Fibroblast of skin of back (primary cell): ENCODE results near the gene WHRN.
A peak's percentile ranks its signal among the peaks of the same experiment; 100 is the strongest.

ENCODE experiments used
- DNase-seq: peaks from one replicate; pipeline ENCODE4 v3.0.0-alpha.2; 2013

The WHRN gene

GRCh38 chr9:114416906-114417305 lies 88.4 kb downstream of the WHRN start:
- DNase-seq: no peak

- no peak for DNase-seq
These were observed 89.0 kb downstream of the WHRN start for GRCh38 chr9:114416290-114416689.

GRCh38 chr9:114414346-114414745 lies 90.9 kb downstream of the WHRN start:
- DNase-seq: no peak

- DNase-seq: peak; percentile 87
These were observed 91.4 kb downstream of the WHRN start for GRCh38 chr9:114413861-114414301.

GRCh38 chr9:114412048-114412683 lies 93.1 kb downstream of the WHRN start:
- no peak for DNase-seq

GRCh38 chr9:114411452-114411851 lies 93.8 kb downstream of the WHRN start:
- no peak for DNase-seq

- no peak for DNase-seq
These were observed 94.4 kb downstream of the WHRN start for GRCh38 chr9:114410910-114411309.

- no peak for DNase-seq
These were observed 95.4 kb downstream of the WHRN start for GRCh38 chr9:114409842-114410241.

GRCh38 chr9:114409103-114409780 lies 96.0 kb downstream of the WHRN start:
- DNase-seq: peak; percentile 63

GRCh38 chr9:114408645-114409044 lies 96.6 kb downstream of the WHRN start:
- no peak for DNase-seq

GRCh38 chr9:114407889-114408288 lies 97.4 kb downstream of the WHRN start:
- DNase-seq: no peak

- DNase-seq: no peak
These were observed 98.8 kb downstream of the WHRN start for GRCh38 chr9:114406441-114406840.

GRCh38 chr9:114405294-114406034 lies 99.8 kb downstream of the WHRN start:
- peak; percentile 80 for DNase-seq

- DNase-seq: no peak
These were observed 100.7 kb downstream of the WHRN start for GRCh38 chr9:114404531-114404930.

GRCh38 chr9:114403153-114403756 lies 102.0 kb downstream of the WHRN start:
- DNase-seq: no peak

- DNase-seq: no peak
These were observed 103.9 kb downstream of the WHRN start for GRCh38 chr9:114401344-114401743.

- no peak for DNase-seq
These were observed 104.5 kb downstream of the WHRN start for GRCh38 chr9:114400772-114401171.

- peak; percentile 30 for DNase-seq
These were observed 105.1 kb downstream of the WHRN start for GRCh38 chr9:114400219-114400618.

- DNase-seq: no peak
These were observed 105.9 kb downstream of the WHRN start for GRCh38 chr9:114399381-114399780.

GRCh38 chr9:114397848-114398605 lies 107.2 kb downstream of the WHRN start:
- peak; percentile 93 for DNase-seq

GRCh38 chr9:114397219-114397847 lies 107.9 kb downstream of the WHRN start:
- DNase-seq: no peak
